ENCODE data around the gene LRRC53. TPM values are rescaled to one million over a fixed set of nuclear protein-coding genes. Genes with fewer than 3 reads are reported as not detected.
A peak's percentile ranks its signal among the peaks of the same experiment; 100 is the strongest.

The LRRC53 gene, protein sequence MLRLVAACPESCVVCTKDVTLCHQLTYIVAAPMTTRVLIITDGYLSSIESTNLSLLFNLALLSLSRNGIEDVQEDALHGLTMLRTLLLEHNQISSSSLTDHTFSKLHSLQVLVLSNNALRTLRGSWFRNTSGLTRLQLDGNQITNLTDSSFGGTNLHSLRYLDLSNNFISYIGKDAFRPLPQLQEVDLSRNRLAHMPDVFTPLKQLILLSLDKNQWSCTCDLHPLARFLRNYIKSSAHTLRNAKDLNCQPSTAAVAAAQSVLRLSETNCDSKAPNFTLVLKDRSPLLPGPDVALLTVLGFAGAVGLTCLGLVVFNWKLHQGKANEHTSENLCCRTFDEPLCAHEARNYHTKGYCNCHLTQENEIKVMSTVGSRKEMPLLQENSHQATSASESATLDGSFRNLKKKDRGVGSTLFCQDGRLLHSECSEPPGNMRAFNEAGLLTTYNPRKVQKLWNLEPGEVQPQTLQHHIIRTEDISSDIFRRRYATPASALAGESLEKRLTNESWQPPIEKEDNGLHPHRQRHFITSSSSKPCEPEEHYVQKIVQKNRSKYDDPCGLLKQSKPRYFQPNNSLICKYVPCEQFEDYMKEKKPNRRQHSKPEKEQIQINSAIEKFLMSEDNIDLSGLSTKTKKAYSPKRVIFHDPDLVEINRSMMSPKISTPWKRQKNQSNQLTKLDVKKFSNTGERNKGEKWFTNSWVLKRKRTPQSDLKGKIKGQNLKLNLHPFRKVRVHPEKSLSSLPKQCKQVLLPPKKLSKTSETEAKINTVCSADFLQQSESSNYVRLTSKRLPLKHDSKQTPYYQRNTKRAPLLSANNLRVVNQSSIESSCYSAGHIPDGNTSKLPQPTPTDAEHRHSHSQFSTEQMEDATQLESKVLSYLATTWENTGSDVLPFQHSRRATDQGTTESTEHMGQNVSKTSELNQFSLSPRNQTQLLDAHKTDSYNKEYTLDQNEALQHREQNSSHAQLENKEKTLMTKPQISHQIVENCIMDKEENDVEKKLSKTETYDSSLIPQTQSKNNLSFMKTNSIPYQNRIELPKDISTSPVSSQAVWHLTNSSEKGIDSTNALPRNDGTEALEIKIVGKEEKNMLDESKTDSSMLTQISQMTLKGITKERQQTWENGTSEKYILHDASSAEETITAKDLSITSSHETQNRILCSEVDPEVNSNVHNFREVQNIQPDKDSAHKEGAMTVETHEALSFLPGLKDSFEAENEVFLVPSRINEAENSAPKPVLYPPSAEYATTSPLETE
- not detected in 2 replicates for total RNA-seq (2014; rRNA removed; shearing (Covaris generic); ENCODE audit: low replicate concordance)

DNA sequence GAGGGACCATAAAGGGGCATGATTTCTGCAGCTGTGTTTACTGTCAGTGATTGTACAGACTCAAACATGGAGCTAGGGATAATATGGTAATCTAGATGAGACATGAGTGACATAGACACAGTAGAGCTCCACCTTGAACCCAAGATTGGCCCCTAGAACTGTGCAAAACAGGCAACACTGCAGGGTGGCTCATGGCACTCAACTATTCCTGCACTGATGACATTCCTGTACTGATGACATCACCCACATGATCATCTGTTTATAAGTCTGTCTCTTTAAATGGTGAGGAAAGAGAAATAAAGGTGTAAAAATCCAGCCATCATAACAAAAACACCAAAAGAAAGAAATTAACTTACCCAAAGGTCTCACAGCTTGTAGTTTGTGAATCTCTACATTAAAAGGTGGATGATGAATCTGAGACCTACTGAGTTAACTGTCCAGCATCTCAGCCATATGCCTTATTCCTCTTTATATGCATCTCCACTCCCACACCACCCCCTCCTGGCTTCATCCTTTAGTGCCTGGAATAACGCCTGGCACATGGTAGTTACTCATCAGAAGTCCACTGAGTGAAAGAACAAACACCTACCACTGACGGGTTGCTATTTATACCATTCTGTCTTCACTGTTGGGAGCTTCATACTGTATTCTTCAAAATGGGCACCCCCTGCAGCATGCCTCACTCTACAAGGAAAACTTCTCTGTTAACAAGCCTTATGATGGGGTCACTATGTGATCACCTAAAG, at the start of gene LRRC53:
Gene LRRC53 (minus strand): TSS at position 442 of the 746 bp plus-strand sequence. CDS start 29,262 bp downstream, outside the sequence.
- H3K36me3 ChIP-seq (ENCODE audit: insufficient read depth, low read length), result no peaks in the 10 kb centered on the region
- H2AFZ ChIP-seq (ENCODE audit: low read length), result 0 out of 2 replicates have a peak within 1 kb of the TSS, but pooled peaks have one; percentile 10
- peak within 1 kb of the TSS; percentile 71 for H3K4me2 ChIP-seq (ENCODE audit: low read depth, low read length, poor library complexity, severe bottlenecking)
- H4K20me1 ChIP-seq (ENCODE audit: insufficient read depth, low read depth, low read length), result no peaks in the 10 kb centered on the region
- peak within 1 kb of the TSS; percentile 56 for H3K9ac ChIP-seq (ENCODE audit: low read length)
- DNase-seq, result no peak
- H3K4me1 ChIP-seq (ENCODE audit: low read length), result peaks cover 49% of the 10 kb centered on the region
- no peaks in the 10 kb centered on the region for H3K27me3 ChIP-seq (ENCODE audit: low read length)
- no peaks in the 10 kb centered on the region for H3K9me2 ChIP-seq (replicated peaks; ENCODE audit: insufficient read depth, low read length)
- H3K27ac ChIP-seq (ENCODE audit: low read length), result peak within 1 kb of the TSS; percentile 91
- H3K9me3 ChIP-seq (ENCODE audit: low read length), result no peaks in the 10 kb centered on the region
- H3K79me2 ChIP-seq (ENCODE audit: low read length), result no peaks in the 10 kb centered on the region
- peak within 1 kb of the TSS; percentile 50 for H3K4me3 ChIP-seq (ENCODE audit: low read length)

DNA sequence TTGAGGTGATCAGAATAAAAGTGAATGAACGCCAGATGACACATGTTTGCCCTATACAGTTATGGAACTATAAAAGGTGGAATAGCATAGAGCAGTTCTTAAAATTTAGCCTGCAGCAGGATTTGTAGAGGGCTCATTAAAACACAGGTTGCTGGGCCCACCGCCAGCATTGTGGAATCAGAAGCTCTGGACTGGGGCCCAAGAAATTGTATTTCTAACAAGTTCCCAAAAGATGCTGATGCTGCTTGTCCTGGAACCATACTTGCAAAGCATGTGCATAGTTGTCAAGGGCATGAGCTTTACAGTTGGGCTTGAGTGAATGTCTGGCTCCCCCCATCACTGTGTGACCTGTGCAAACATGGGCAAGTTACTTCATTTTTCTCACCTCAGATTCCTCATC, 37.5 kb upstream of the LRRC53 start:
- Histone ChIP-seq H3K4me3 (ENCODE audit: low read length) (no peak overlapping the region), H3K9ac (ENCODE audit: low read length) (no peak overlapping the region), H3K4me2 (ENCODE audit: low read depth, low read length, poor library complexity, severe bottlenecking) (peak overlapping the region; percentile 53), H3K36me3 (ENCODE audit: insufficient read depth, low read length) (no peaks in the 10 kb centered on the region), H3K4me1 (ENCODE audit: low read length) (peaks cover 43% of the 10 kb centered on the region), H3K27ac (ENCODE audit: low read length) (peak overlapping the region; percentile 73; the same call in 1 of the 2 replicates), H4K20me1 (ENCODE audit: insufficient read depth, low read depth, low read length) (no peaks in the 10 kb centered on the region), H2AFZ (ENCODE audit: low read length) (no peak overlapping the region), H3K27me3 (ENCODE audit: low read length) (no peaks in the 10 kb centered on the region), H3K9me2 (replicated peaks; ENCODE audit: insufficient read depth, low read length) (no peaks in the 10 kb centered on the region), H3K79me2 (ENCODE audit: low read length) (no peaks in the 10 kb centered on the region), H3K9me3 (ENCODE audit: low read length) (no peaks in the 10 kb centered on the region)
- peak; percentile 61 for DNase-seq

GRCh38 chr1:74548961-74549750, 36.7 kb upstream of the LRRC53 start:
- Histone ChIP-seq H3K79me2 (ENCODE audit: low read length) (no peaks in the 10 kb centered on the region), H3K9me3 (ENCODE audit: low read length) (no peaks in the 10 kb centered on the region), H3K4me1 (ENCODE audit: low read length) (peaks cover 43% of the 10 kb centered on the region), H3K36me3 (ENCODE audit: insufficient read depth, low read length) (no peaks in the 10 kb centered on the region), H3K4me3 (ENCODE audit: low read length) (no peak overlapping the region), H3K4me2 (ENCODE audit: low read depth, low read length, poor library complexity, severe bottlenecking) (peak overlapping the region; percentile 53), H3K27ac (ENCODE audit: low read length) (peak overlapping the region; percentile 73), H2AFZ (ENCODE audit: low read length) (no peak overlapping the region), H4K20me1 (ENCODE audit: insufficient read depth, low read depth, low read length) (no peaks in the 10 kb centered on the region), H3K27me3 (ENCODE audit: low read length) (no peaks in the 10 kb centered on the region), H3K9me2 (replicated peaks; ENCODE audit: insufficient read depth, low read length) (no peaks in the 10 kb centered on the region), H3K9ac (ENCODE audit: low read length) (peak overlapping the region; percentile 4; the same call in 1 of the 2 replicates)
- peak; percentile 82 for DNase-seq

DNA sequence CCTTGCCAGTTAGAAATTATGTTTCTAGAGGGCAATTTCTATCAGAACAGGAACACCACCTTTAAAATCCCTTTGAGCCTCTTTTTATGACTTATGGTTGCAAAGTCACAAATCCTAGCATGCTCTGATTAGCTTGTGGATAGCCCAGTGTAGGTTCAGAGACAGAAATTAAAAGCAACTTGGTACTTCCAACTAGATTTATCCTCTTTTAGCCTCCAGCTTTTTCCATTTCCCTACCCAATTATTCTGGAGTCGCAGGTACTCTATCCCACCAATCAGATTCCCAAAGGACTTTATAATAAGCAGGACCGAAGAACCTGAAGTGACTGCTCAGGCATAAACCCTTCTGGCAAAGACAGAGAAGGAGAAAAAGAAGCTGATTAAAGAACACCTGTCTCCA, 33.4 kb upstream of the LRRC53 start:
- Histone ChIP-seq H3K4me2 (ENCODE audit: low read depth, low read length, poor library complexity, severe bottlenecking) (no peak overlapping the region), H3K36me3 (ENCODE audit: insufficient read depth, low read length) (no peaks in the 10 kb centered on the region), H4K20me1 (ENCODE audit: insufficient read depth, low read depth, low read length) (no peaks in the 10 kb centered on the region), H3K9ac (ENCODE audit: low read length) (no peak overlapping the region), H3K4me1 (ENCODE audit: low read length) (peaks cover 58% of the 10 kb centered on the region), H2AFZ (ENCODE audit: low read length) (no peak overlapping the region), H3K27me3 (ENCODE audit: low read length) (no peaks in the 10 kb centered on the region), H3K9me3 (ENCODE audit: low read length) (no peaks in the 10 kb centered on the region), H3K27ac (ENCODE audit: low read length) (no peak overlapping the region), H3K9me2 (replicated peaks; ENCODE audit: insufficient read depth, low read length) (no peaks in the 10 kb centered on the region), H3K4me3 (ENCODE audit: low read length) (no peak overlapping the region), H3K79me2 (ENCODE audit: low read length) (no peaks in the 10 kb centered on the region)
- DNase-seq, result no peak

GRCh38 chr1:74534241-74534640, 21.8 kb upstream of the LRRC53 start:
- no peak overlapping the region for H3K27ac ChIP-seq (ENCODE audit: low read length)
- H3K4me3 ChIP-seq (ENCODE audit: low read length), result no peak overlapping the region
- no peaks in the 10 kb centered on the region for H3K36me3 ChIP-seq (ENCODE audit: insufficient read depth, low read length)
- H3K27me3 ChIP-seq (ENCODE audit: low read length), result no peaks in the 10 kb centered on the region
- no peaks in the 10 kb centered on the region for H3K79me2 ChIP-seq (ENCODE audit: low read length)
- H2AFZ ChIP-seq (ENCODE audit: low read length), result no peak overlapping the region
- H3K9ac ChIP-seq (ENCODE audit: low read length), result no peak overlapping the region
- no peak overlapping the region for H3K4me2 ChIP-seq (ENCODE audit: low read depth, low read length, poor library complexity, severe bottlenecking)
- peaks cover 5% of the 10 kb centered on the region; the same call in 1 of the 2 replicates for H3K4me1 ChIP-seq (ENCODE audit: low read length)
- no peaks in the 10 kb centered on the region for H3K9me3 ChIP-seq (ENCODE audit: low read length)
- no peak for DNase-seq
- no peaks in the 10 kb centered on the region; the same call in 1 of the 2 replicates for H3K9me2 ChIP-seq (replicated peaks; ENCODE audit: insufficient read depth, low read length)
- no peaks in the 10 kb centered on the region for H4K20me1 ChIP-seq (ENCODE audit: insufficient read depth, low read depth, low read length)

DNA sequence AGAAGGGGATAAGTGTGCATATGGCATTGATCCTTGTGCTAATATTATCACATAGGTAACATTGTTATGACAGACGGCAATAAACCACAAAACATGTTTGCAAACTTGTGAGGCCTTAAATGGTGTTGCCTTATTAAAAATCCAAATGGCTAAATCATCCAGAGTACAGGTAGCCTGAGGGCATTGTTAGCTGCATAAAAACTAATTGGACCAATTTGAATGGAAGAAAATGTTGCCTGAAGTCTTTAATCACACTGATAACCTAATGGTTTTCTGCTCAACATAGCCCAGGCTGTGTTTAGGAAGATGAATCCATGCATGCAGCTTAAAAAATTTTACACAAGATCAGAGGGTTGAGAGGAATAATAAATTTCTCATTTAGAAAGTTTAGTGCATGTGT, 19.4 kb upstream of the LRRC53 start:
- no peak overlapping the region for H3K4me2 ChIP-seq (ENCODE audit: low read depth, low read length, poor library complexity, severe bottlenecking)
- no peaks in the 10 kb centered on the region for H3K9me3 ChIP-seq (ENCODE audit: low read length)
- H3K79me2 ChIP-seq (ENCODE audit: low read length), result no peaks in the 10 kb centered on the region
- no peaks in the 10 kb centered on the region for H3K9me2 ChIP-seq (replicated peaks; ENCODE audit: insufficient read depth, low read length)
- H4K20me1 ChIP-seq (ENCODE audit: insufficient read depth, low read depth, low read length), result no peaks in the 10 kb centered on the region
- no peak for DNase-seq
- H3K27me3 ChIP-seq (ENCODE audit: low read length), result no peaks in the 10 kb centered on the region
- no peak overlapping the region for H3K4me3 ChIP-seq (ENCODE audit: low read length)
- no peak overlapping the region for H3K27ac ChIP-seq (ENCODE audit: low read length)
- H3K36me3 ChIP-seq (ENCODE audit: insufficient read depth, low read length), result no peaks in the 10 kb centered on the region
- H3K9ac ChIP-seq (ENCODE audit: low read length), result no peak overlapping the region
- H2AFZ ChIP-seq (ENCODE audit: low read length), result no peak overlapping the region
- H3K4me1 ChIP-seq (ENCODE audit: low read length), result peaks cover 5% of the 10 kb centered on the region; the same call in 1 of the 2 replicates

DNA sequence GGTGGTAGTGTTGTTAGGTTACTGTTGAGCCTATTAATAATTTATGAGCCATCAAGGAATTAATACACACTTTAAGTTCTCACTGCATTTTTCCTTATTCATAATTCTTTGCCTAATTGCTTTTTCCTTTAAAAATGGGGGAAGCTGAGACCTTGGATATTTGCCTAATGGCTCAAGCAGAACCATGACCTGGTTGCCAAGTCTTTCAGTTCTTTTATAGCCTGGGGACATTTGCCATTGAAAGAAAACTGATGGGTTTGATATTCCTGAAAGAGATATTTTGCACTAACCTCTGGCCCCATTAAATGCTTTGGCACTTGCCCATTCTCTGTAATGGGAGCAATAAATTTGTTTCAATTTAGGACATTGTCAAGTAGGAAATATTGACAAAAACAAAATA, 18.5 kb upstream of the LRRC53 start:
- DNase-seq, result no peak
- Histone ChIP-seq H4K20me1 (ENCODE audit: insufficient read depth, low read depth, low read length) (no peaks in the 10 kb centered on the region), H3K4me1 (ENCODE audit: low read length) (peaks cover 5% of the 10 kb centered on the region; the same call in 1 of the 2 replicates), H3K4me2 (ENCODE audit: low read depth, low read length, poor library complexity, severe bottlenecking) (no peak overlapping the region), H3K9ac (ENCODE audit: low read length) (no peak overlapping the region), H3K9me2 (replicated peaks; ENCODE audit: insufficient read depth, low read length) (no peaks in the 10 kb centered on the region), H3K9me3 (ENCODE audit: low read length) (no peaks in the 10 kb centered on the region), H3K4me3 (ENCODE audit: low read length) (no peak overlapping the region), H3K36me3 (ENCODE audit: insufficient read depth, low read length) (no peaks in the 10 kb centered on the region), H2AFZ (ENCODE audit: low read length) (no peak overlapping the region), H3K27ac (ENCODE audit: low read length) (no peak overlapping the region), H3K79me2 (ENCODE audit: low read length) (no peaks in the 10 kb centered on the region), H3K27me3 (ENCODE audit: low read length) (no peaks in the 10 kb centered on the region)

All from Karpas-422 (cell line).